Adrenal gland (tissue), 5 donors: ENCODE data around the gene ZNF273.

Experiments used
- POLR2A ChIP-seq, 2 donors: fragments of 450-650 bp; IDR thresholded peaks; one replicate each; pipeline ENCODE4 v1.6.1; 2017; ENCODE audit warnings: antibody characterized with exemption in 2 of 2, mild to moderate bottlenecking in 2 of 2, moderate library complexity in 1 of 2
- TF ChIP-seq, protein P1 (sequence below), 6 experiments: fragments of 450-650 bp in 4 of 6; fragments of 200-600 bp in 2 of 6; sonication (generic) in 1 of 6; IDR thresholded peaks; 1 replicate in 5 of 6; 2 replicates in 1 of 6; pipeline versions ENCODE4 v1.5.1 to v1.8.0; 2016 to 2021; ENCODE audit warnings: antibody characterized with exemption in 6 of 6, mild to moderate bottlenecking in 2 of 6, moderate library complexity in 1 of 6
- donor health status: DM: no; HTN: no; CAD: no.

DNA sequence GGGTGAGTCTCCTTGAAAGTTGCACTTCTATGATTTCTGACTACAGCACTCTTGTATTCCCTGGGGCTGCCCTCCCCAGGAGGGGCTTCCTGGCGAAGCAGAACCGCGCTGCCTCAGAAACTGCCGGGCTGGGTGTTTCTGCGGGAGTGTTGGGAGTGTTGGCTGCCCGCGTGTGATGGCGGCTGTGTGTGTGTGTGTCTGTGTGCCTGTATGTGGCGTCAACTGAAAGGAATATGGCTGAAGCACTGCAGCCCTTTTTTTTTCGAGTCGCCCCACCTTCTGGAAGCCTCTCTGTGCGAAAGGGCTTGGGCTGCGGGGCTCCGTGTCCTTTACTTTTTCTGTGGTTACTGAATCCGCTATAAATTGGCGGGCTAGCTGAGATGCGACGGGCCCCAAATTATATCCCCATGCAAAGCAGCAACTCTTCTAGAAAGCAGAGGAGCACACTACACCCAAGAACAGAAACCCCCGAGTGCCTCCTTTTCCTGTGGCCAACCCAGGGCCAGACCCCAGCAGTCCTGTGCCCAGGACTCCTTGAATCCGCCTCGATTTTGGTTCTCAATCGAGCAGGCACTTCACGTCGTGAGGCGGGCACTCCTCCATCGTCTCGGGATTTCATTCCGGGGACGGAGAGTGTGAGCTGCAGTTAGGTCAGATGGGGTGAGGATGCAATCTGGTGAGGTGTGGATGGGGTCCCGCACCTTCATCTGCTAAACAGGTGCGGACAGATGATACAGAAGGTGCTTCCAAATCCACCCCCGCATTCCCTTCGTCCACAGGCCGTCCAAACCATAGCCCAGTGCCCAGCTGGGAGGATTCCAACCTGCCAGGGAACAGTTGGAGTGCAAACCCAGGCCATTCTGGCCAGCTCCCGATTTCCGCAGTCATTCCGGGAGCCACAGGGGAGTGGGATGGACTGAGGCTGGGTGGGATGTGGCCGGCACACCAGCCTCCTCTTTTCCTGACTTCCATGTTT is 22.5 kb upstream of the ZNF273 start:
- TF ChIP-seq, protein P1, sequence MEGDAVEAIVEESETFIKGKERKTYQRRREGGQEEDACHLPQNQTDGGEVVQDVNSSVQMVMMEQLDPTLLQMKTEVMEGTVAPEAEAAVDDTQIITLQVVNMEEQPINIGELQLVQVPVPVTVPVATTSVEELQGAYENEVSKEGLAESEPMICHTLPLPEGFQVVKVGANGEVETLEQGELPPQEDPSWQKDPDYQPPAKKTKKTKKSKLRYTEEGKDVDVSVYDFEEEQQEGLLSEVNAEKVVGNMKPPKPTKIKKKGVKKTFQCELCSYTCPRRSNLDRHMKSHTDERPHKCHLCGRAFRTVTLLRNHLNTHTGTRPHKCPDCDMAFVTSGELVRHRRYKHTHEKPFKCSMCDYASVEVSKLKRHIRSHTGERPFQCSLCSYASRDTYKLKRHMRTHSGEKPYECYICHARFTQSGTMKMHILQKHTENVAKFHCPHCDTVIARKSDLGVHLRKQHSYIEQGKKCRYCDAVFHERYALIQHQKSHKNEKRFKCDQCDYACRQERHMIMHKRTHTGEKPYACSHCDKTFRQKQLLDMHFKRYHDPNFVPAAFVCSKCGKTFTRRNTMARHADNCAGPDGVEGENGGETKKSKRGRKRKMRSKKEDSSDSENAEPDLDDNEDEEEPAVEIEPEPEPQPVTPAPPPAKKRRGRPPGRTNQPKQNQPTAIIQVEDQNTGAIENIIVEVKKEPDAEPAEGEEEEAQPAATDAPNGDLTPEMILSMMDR (IDR thresholded peaks at IDR 0.05): no peak
- no peak for TF ChIP-seq POLR2A (IDR thresholded peaks at IDR 0.05)
